ENCODE data around the gene LMBRD1. TPM values are rescaled to one million over a fixed set of nuclear protein-coding genes. Genes with fewer than 3 reads are reported as not detected.

The LMBRD1 gene
- total RNA-seq, 1 donor from 2014 or later = 39.1 TPM

DNA sequence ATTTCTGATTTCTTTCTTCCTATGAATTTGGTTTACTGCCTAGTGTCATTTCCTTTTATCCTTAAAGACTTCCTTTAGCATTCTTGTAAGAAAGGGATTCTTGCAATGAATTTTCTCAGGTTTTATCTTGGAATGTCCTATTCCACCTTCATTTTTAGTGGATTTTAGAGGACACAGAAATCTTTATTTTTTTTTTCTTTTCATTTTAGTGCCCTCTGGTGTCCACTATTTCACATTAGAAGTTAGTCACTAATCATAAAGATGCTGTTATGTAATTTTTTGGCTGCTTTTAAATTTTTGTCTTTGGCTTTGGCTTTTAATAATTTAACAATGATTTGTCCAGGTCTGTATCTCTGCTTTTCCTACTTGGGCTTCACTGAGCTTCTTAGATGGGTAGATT lies 28.1 kb downstream of the LMBRD1 start:
- Mint-ChIP-seq H3K4me1 (ENCODE audit: low read depth) (no peaks in the 10 kb centered on the region), H3K27ac (no peak overlapping the region), H3K36me3 (ENCODE audit: insufficient read depth) (peaks cover 17% of the 10 kb centered on the region), H3K9me3 (ENCODE audit: low read depth) (no peaks in the 10 kb centered on the region), H3K27me3 (no peaks in the 10 kb centered on the region), H3K4me3 (ENCODE audit: low read depth) (no peak overlapping the region)
- TF ChIP-seq, protein P1, sequence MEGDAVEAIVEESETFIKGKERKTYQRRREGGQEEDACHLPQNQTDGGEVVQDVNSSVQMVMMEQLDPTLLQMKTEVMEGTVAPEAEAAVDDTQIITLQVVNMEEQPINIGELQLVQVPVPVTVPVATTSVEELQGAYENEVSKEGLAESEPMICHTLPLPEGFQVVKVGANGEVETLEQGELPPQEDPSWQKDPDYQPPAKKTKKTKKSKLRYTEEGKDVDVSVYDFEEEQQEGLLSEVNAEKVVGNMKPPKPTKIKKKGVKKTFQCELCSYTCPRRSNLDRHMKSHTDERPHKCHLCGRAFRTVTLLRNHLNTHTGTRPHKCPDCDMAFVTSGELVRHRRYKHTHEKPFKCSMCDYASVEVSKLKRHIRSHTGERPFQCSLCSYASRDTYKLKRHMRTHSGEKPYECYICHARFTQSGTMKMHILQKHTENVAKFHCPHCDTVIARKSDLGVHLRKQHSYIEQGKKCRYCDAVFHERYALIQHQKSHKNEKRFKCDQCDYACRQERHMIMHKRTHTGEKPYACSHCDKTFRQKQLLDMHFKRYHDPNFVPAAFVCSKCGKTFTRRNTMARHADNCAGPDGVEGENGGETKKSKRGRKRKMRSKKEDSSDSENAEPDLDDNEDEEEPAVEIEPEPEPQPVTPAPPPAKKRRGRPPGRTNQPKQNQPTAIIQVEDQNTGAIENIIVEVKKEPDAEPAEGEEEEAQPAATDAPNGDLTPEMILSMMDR (IDR thresholded peaks at IDR 0.05; ENCODE audit: unreplicated experiment) = peak; percentile 44
- DNase-seq (ENCODE audit: low spot score, unreplicated experiment) = no peak

DNA sequence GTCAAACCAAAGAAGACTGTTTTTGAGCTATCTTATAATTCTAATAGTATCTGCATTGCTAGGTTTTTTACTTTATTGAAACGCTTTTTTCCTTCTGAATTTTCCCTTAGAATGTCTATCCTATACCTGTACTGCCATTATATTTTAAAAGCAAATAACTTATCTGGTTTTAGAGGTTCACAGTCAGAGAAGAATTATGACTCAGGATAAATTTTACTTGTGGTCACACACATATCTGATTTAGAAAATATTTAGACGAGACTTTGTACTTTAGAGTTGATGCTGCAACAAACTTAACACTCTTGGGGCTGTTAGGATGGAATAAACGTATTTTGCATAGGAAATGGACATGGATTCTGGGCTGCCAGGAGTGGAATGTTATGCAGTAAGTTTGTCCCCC lies 33.0 kb downstream of the LMBRD1 start:
- Mint-ChIP-seq H3K4me1 (ENCODE audit: low read depth) (peaks cover 4% of the 10 kb centered on the region), H3K9me3 (ENCODE audit: low read depth) (peaks cover 6% of the 10 kb centered on the region), H3K27me3 (no peaks in the 10 kb centered on the region), H3K4me3 (ENCODE audit: low read depth) (no peak overlapping the region), H3K36me3 (ENCODE audit: insufficient read depth) (peaks cover 13% of the 10 kb centered on the region), H3K27ac (no peak overlapping the region)
- TF ChIP-seq, protein P1 (IDR thresholded peaks at IDR 0.05; ENCODE audit: unreplicated experiment) = no peak
- DNase-seq (ENCODE audit: low spot score, unreplicated experiment) = no peak

DNA sequence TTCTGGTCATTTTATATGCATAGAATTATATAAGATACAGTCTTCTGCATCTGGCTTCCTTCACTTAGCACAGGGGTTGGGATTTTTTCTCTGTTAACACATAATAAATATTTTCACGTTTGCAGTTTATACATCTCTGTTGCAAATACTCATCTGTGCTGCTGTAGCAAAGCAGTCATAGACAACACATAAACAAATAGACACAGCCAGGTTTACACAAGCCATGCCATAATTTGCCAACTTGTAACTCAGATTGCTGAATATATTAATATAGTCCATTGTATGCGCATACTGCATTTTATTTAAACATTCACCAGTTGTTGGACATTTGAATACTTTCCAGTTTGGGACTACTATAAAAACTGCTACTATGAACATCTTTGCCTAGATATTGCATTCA lies 35.0 kb downstream of the LMBRD1 start:
- Mint-ChIP-seq H3K9me3 (ENCODE audit: low read depth) (peaks cover 8% of the 10 kb centered on the region), H3K27ac (no peak overlapping the region), H3K36me3 (ENCODE audit: insufficient read depth) (peaks cover 15% of the 10 kb centered on the region), H3K4me3 (ENCODE audit: low read depth) (no peak overlapping the region), H3K4me1 (ENCODE audit: low read depth) (peaks cover 12% of the 10 kb centered on the region), H3K27me3 (no peaks in the 10 kb centered on the region)
- TF ChIP-seq, protein P1 (IDR thresholded peaks at IDR 0.05; ENCODE audit: unreplicated experiment) = no peak
- DNase-seq (ENCODE audit: low spot score, unreplicated experiment) = no peak

DNA sequence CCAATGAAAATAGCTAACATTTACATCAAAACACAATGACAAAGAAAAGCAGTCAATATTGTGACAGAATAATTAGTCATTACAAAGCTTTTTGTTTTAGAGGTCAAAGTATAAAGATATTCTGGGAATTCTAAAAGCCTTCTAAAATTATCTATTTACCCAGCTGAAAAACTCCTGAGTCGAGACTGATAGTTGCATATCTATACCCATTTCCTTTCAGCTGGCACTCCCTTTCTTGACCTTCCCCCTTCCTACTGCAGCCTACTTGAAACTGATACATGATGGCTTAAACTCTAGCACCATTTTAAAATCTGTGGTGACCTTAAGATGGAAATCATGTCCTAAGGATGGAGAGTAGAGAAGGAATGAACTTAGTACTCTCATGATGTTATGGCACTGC lies 38.6 kb downstream of the LMBRD1 start:
- Mint-ChIP-seq H3K36me3 (ENCODE audit: insufficient read depth) (peaks cover 31% of the 10 kb centered on the region), H3K9me3 (ENCODE audit: low read depth) (peaks cover 25% of the 10 kb centered on the region), H3K27ac (no peak overlapping the region), H3K27me3 (no peaks in the 10 kb centered on the region), H3K4me1 (ENCODE audit: low read depth) (peaks cover 12% of the 10 kb centered on the region), H3K4me3 (ENCODE audit: low read depth) (no peak overlapping the region)
- TF ChIP-seq, protein P1 (IDR thresholded peaks at IDR 0.05; ENCODE audit: unreplicated experiment) = no peak
- DNase-seq (ENCODE audit: low spot score, unreplicated experiment) = no peak

DNA sequence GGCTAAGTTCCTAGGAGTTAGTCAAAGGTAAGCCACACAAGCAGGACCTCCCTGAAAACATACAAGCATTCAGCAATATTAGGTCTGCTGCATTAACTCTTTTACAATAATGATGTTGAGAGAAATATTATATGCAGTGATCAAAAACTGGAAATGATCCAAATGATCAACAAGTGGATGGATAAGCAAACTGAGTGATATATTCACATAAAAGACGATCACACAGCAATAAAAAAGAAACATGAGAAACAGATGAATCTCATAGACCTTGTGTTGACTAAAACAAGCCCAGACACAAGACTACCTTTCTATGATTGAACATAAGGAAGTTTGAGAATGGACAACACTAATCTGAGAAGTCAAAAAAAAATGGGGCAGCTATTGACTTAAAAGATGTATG lies 39.9 kb downstream of the LMBRD1 start:
- H3K36me3 Mint-ChIP-seq (ENCODE audit: insufficient read depth) = peaks cover 25% of the 10 kb centered on the region
- H3K4me1 Mint-ChIP-seq (ENCODE audit: low read depth) = peaks cover 12% of the 10 kb centered on the region
- TF ChIP-seq, protein P1 (IDR thresholded peaks at IDR 0.05; ENCODE audit: unreplicated experiment) = no peak
- no peak overlapping the region for H3K4me3 Mint-ChIP-seq (ENCODE audit: low read depth)
- no peak for DNase-seq (ENCODE audit: low spot score, unreplicated experiment)
- no peaks in the 10 kb centered on the region for H3K27me3 Mint-ChIP-seq
- H3K9me3 Mint-ChIP-seq (ENCODE audit: low read depth) = peaks cover 25% of the 10 kb centered on the region
- H3K27ac Mint-ChIP-seq = no peak overlapping the region
